ENCODE data around the gene SEC14L6. TPM values are rescaled to one million over a fixed set of nuclear protein-coding genes. Genes with fewer than 3 reads are reported as not detected.

SEC14L6 gene
- total RNA-seq, 4 donors from 2014 or later: 0.22 to 3.0 (median 0.54) TPM

- no peak overlapping the region for H3K27ac ChIP-seq
- no peak for TF ChIP-seq POLR2AphosphoS5 (IDR thresholded peaks at IDR 0.05)
- no peak for TF ChIP-seq POLR2A (IDR thresholded peaks at IDR 0.05)
- no peak for TF ChIP-seq CTCF (IDR thresholded peaks at IDR 0.05)
- TF ChIP-seq EP300 (IDR thresholded peaks at IDR 0.05): no peak
- no peak for ATAC-seq
- H3K27me3 ChIP-seq: peaks cover 70% of the 10 kb centered on the region
- H3K36me3 ChIP-seq: no peaks in the 10 kb centered on the region
- no peaks in the 10 kb centered on the region for H3K9me3 ChIP-seq
- no peak overlapping the region for H3K4me3 ChIP-seq
- peaks cover 0 to 7% (median 0%) of the 10 kb centered on the region in 3 donors for H3K4me1 ChIP-seq
- 67% methylated on average over 1 of the region's 3 CpGs for WGBS, 2 donors (ENCODE audit: low coverage in 1 of 2)
These were observed 43.6 kb downstream of the SEC14L6 start for GRCh38 chr22:30502911-30503310.

GRCh38 chr22:30502153-30502552 is 44.4 kb downstream of the SEC14L6 start:
- Histone ChIP-seq H3K36me3 (no peaks in the 10 kb centered on the region), H3K4me1 (peaks cover 0 to 7% (median 0%) of the 10 kb centered on the region in 3 donors), H3K27ac (no peak overlapping the region), H3K27me3 (peaks cover 63% of the 10 kb centered on the region), H3K9me3 (no peaks in the 10 kb centered on the region), H3K4me3 (no peak overlapping the region)
- TF ChIP-seq CTCF (IDR thresholded peaks at IDR 0.05): no peak
- TF ChIP-seq POLR2A (IDR thresholded peaks at IDR 0.05): no peak
- ATAC-seq: no peak
- WGBS, 2 donors (ENCODE audit: low coverage in 1 of 2): 82 to 89% methylated on average over 4 of the region's 4 CpGs

- Histone ChIP-seq H3K4me1 (peaks cover 0 to 6% (median 0%) of the 10 kb centered on the region in 3 donors), H3K27me3 (peaks cover 48% of the 10 kb centered on the region), H3K9me3 (no peaks in the 10 kb centered on the region), H3K27ac (no peak overlapping the region), H3K4me3 (no peak overlapping the region), H3K36me3 (no peaks in the 10 kb centered on the region)
- ATAC-seq: no peak
- TF ChIP-seq EP300 (IDR thresholded peaks at IDR 0.05) (no peak), CTCF (IDR thresholded peaks at IDR 0.05) (no peak), POLR2A (IDR thresholded peaks at IDR 0.05) (no peak), POLR2AphosphoS5 (IDR thresholded peaks at IDR 0.05) (no peak)
- 79 to 100% methylated on average over 1 to 4 of the region's 6 CpGs for WGBS, 2 donors (ENCODE audit: low coverage in 1 of 2)
These were observed 45.9 kb downstream of the SEC14L6 start for GRCh38 chr22:30500628-30501027.

- no peak overlapping the region for H3K27ac ChIP-seq
- H3K36me3 ChIP-seq: no peaks in the 10 kb centered on the region
- TF ChIP-seq CTCF (IDR thresholded peaks at IDR 0.05) (no peak), EP300 (IDR thresholded peaks at IDR 0.05) (no peak), POLR2A (IDR thresholded peaks at IDR 0.05) (no peak), POLR2AphosphoS5 (IDR thresholded peaks at IDR 0.05) (no peak)
- no peak for ATAC-seq
- no peak overlapping the region for H3K4me3 ChIP-seq
- no peaks in the 10 kb centered on the region for H3K4me1 ChIP-seq
- peaks cover 42% of the 10 kb centered on the region for H3K27me3 ChIP-seq
- 73 to 81% methylated on average over 6 to 7 of the region's 7 CpGs for WGBS, 2 donors (ENCODE audit: low coverage in 1 of 2)
- H3K9me3 ChIP-seq: no peaks in the 10 kb centered on the region
These were observed 48.9 kb downstream of the SEC14L6 start for GRCh38 chr22:30497466-30498150.

- peaks cover 49% of the 10 kb centered on the region for H3K27me3 ChIP-seq
- H3K4me3 ChIP-seq: no peak overlapping the region
- ATAC-seq: no peak
- TF ChIP-seq POLR2AphosphoS5 (IDR thresholded peaks at IDR 0.05) (no peak), EP300 (IDR thresholded peaks at IDR 0.05) (no peak), POLR2A (IDR thresholded peaks at IDR 0.05) (no peak), CTCF (IDR thresholded peaks at IDR 0.05) (no peak)
- no peaks in the 10 kb centered on the region for H3K36me3 ChIP-seq
- H3K27ac ChIP-seq: no peak overlapping the region
- H3K9me3 ChIP-seq: no peaks in the 10 kb centered on the region
- H3K4me1 ChIP-seq: no peaks in the 10 kb centered on the region
- 80% methylated on average over 3 of the region's 14 CpGs; no CpG with 5 or more reads in 1 of the 2 donors for WGBS, 2 donors (ENCODE audit: low coverage in 1 of 2)
These were observed 51.3 kb downstream of the SEC14L6 start for GRCh38 chr22:30495041-30495784.
